ENCODE data around the gene ZNF365. TPM values are rescaled to one million over a fixed set of nuclear protein-coding genes. Genes with fewer than 3 reads are reported as not detected.
"Not testable (repeated sequence)": the region's sequence is repeated elsewhere in the genome, so short reads cannot be mapped to it uniquely, and the experiment has no call there.

ZNF365 gene
- total RNA-seq, 1 donor from 2014 or later = not detected

- Mint-ChIP-seq H3K9me3 (peaks cover 3% of the 10 kb centered on the region), H3K36me3 (ENCODE audit: low read depth) (no peaks in the 10 kb centered on the region), H3K4me3 (no peak overlapping the region), H3K4me1 (ENCODE audit: low read depth) (no peaks in the 10 kb centered on the region), H3K27ac (no peak overlapping the region), H3K27me3 (ENCODE audit: insufficient read depth) (peaks cover 11% of the 10 kb centered on the region)
- DNase-seq (ENCODE audit: low spot score) = no peak
- intact Hi-C loops (cut with micrococcal nuclease) = no loop called here
Observed at GRCh38 chr10:62402508-62402907, 28.3 kb downstream of the ZNF365 start.

DNA sequence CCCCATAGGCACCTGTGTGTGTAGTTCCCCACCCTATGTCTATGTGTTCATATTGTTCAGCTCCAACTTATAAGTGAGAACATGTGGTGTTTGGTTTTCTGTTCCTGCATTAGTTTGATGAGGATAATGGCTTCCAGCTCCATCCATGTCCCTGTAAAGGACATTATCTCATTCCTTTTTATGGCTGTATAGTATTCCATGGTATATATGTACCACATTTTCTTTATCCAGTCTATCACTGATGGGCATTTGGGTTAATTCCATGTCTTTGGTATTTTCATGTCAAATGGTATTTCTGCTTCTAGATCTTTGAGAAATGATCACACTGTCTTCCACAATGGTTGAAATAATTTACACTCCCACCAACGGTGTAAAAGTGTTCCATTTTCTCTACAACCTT lies 36.4 kb downstream of the ZNF365 start:
- H3K27ac Mint-ChIP-seq; H3K4me3 Mint-ChIP-seq; H3K4me1 Mint-ChIP-seq (ENCODE audit: low read depth); intact Hi-C loops (cut with micrococcal nuclease); DNase-seq (ENCODE audit: low spot score); H3K36me3 Mint-ChIP-seq (ENCODE audit: low read depth): not testable (repeated sequence)
- H3K9me3 Mint-ChIP-seq = peaks cover 37% of the 10 kb centered on the region
- H3K27me3 Mint-ChIP-seq (ENCODE audit: insufficient read depth) = peaks cover 15% of the 10 kb centered on the region

DNA sequence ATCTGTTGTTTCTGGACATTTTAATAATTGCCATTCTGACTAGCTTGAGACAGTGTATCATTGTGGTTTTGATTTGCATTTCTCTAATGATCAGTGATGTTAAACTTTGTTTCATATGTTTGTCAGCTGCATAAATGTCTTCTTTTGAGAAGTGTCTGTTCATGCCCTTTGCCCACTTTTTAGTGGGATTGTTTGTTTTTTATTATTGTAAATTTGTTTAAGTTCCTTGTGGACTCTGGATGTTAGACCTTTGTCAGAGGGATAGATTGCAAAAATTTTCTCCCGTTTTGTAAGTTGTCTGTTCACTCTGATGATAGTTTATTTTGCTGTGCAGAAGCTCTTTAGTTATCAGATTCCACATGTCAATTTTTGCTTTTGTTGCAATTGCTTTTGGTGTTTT lies 36.8 kb downstream of the ZNF365 start:
- H3K9me3 Mint-ChIP-seq = peaks cover 37% of the 10 kb centered on the region
- H3K4me1 Mint-ChIP-seq (ENCODE audit: low read depth); DNase-seq (ENCODE audit: low spot score); H3K36me3 Mint-ChIP-seq (ENCODE audit: low read depth); intact Hi-C loops (cut with micrococcal nuclease); H3K27ac Mint-ChIP-seq; H3K4me3 Mint-ChIP-seq: not testable (repeated sequence)
- H3K27me3 Mint-ChIP-seq (ENCODE audit: insufficient read depth) = peaks cover 15% of the 10 kb centered on the region

GRCh38 chr10:62413048-62413447 lies 38.9 kb downstream of the ZNF365 start:
- Mint-ChIP-seq H3K4me3 (no peak overlapping the region), H3K4me1 (ENCODE audit: low read depth) (no peaks in the 10 kb centered on the region), H3K27me3 (ENCODE audit: insufficient read depth) (peaks cover 13% of the 10 kb centered on the region), H3K27ac (no peak overlapping the region), H3K9me3 (peaks cover 31% of the 10 kb centered on the region), H3K36me3 (ENCODE audit: low read depth) (no peaks in the 10 kb centered on the region)
- intact Hi-C loops (cut with micrococcal nuclease) = no loop called here
- DNase-seq (ENCODE audit: low spot score) = no peak

DNA sequence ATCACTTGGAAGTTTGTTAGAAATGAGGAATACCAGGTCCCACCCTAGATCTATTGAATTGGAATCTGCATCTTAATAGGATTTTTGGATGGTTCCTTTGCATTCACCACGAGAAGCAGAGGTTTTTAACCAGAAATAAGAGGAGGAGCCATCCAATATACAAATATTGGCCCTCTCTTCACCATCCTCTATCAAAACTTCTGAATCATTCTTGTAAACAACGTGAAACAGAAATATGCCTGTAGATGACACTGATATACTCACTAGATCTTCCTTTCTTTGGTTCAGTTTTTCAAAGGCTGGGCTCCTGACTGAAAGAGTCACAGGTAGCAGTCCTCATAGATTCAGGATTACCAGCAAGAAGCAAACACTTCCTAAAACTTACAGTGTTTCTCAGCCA lies 39.5 kb downstream of the ZNF365 start:
- no peak overlapping the region for H3K27ac Mint-ChIP-seq
- no peak for DNase-seq (ENCODE audit: low spot score)
- H3K4me3 Mint-ChIP-seq = no peak overlapping the region
- peaks cover 25% of the 10 kb centered on the region for H3K9me3 Mint-ChIP-seq
- peaks cover 13% of the 10 kb centered on the region for H3K27me3 Mint-ChIP-seq (ENCODE audit: insufficient read depth)
- H3K4me1 Mint-ChIP-seq (ENCODE audit: low read depth) = no peaks in the 10 kb centered on the region
- intact Hi-C loops (cut with micrococcal nuclease) = no loop called here
- H3K36me3 Mint-ChIP-seq (ENCODE audit: low read depth) = no peaks in the 10 kb centered on the region

- no peaks in the 10 kb centered on the region for H3K4me1 Mint-ChIP-seq (ENCODE audit: low read depth)
- no peak overlapping the region for H3K4me3 Mint-ChIP-seq
- DNase-seq (ENCODE audit: low spot score) = no peak
- H3K9me3 Mint-ChIP-seq = peaks cover 22% of the 10 kb centered on the region
- intact Hi-C loops (cut with micrococcal nuclease) = no loop called here
- H3K36me3 Mint-ChIP-seq (ENCODE audit: low read depth) = no peaks in the 10 kb centered on the region
- no peak overlapping the region for H3K27ac Mint-ChIP-seq
- H3K27me3 Mint-ChIP-seq (ENCODE audit: insufficient read depth) = peaks cover 13% of the 10 kb centered on the region
Observed at GRCh38 chr10:62414359-62414758, 40.2 kb downstream of the ZNF365 start.

DNA sequence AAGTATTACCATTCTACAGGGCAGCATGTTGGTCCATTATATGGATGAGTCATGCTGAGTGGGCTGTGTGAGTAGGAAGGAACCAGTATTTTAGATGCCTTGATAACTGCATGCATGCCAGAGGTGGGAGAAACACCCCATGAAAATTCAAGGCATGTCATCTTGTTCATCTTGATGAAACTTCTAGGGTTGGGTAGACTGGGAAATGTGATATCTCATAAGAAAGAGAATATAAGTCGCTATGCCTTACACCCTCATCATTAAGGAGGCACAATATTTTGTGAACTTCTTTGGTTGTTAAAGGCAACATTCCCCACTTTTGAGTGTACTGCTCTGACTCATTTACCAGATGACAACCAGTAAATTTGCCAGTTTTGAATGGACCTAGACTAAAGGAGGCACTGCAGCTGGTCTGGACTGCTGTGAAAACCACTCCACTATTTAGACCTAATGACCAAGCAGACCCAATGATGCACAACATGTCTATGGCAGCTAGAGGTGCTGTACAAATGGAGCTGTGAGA lies 48.0 kb downstream of the ZNF365 start:
- intact Hi-C loops (cut with micrococcal nuclease) = no loop called here
- H3K27me3 Mint-ChIP-seq (ENCODE audit: insufficient read depth) = no peaks in the 10 kb centered on the region
- H3K4me1 Mint-ChIP-seq (ENCODE audit: low read depth) = peaks cover 9% of the 10 kb centered on the region
- no peak overlapping the region for H3K27ac Mint-ChIP-seq
- H3K36me3 Mint-ChIP-seq (ENCODE audit: low read depth) = no peaks in the 10 kb centered on the region
- no peak for DNase-seq (ENCODE audit: low spot score)
- H3K9me3 Mint-ChIP-seq = no peaks in the 10 kb centered on the region
- H3K4me3 Mint-ChIP-seq = no peak overlapping the region

- H3K27me3 Mint-ChIP-seq (ENCODE audit: insufficient read depth) = peaks cover 2% of the 10 kb centered on the region
- DNase-seq (ENCODE audit: low spot score) = no peak
- peaks cover 10% of the 10 kb centered on the region for H3K9me3 Mint-ChIP-seq
- intact Hi-C loops (cut with micrococcal nuclease) = no loop called here
- no peak overlapping the region for H3K4me3 Mint-ChIP-seq
- no peak overlapping the region for H3K27ac Mint-ChIP-seq
- peaks cover 2% of the 10 kb centered on the region for H3K36me3 Mint-ChIP-seq (ENCODE audit: low read depth)
- peaks cover 9% of the 10 kb centered on the region for H3K4me1 Mint-ChIP-seq (ENCODE audit: low read depth)
Observed at GRCh38 chr10:62424026-62424425, 49.9 kb downstream of the ZNF365 start.

- H3K27me3 Mint-ChIP-seq (ENCODE audit: insufficient read depth) = peaks cover 2% of the 10 kb centered on the region
- peaks cover 2% of the 10 kb centered on the region for H3K36me3 Mint-ChIP-seq (ENCODE audit: low read depth)
- DNase-seq (ENCODE audit: low spot score) = no peak
- intact Hi-C loops (cut with micrococcal nuclease) = loop anchor here (5.0 kb wide), 2 partner anchors 159 to 544 kb away; partner anchors contain the start of gene RTKN2
- no peak overlapping the region for H3K4me3 Mint-ChIP-seq
- peaks cover 16% of the 10 kb centered on the region for H3K9me3 Mint-ChIP-seq
- no peak overlapping the region for H3K27ac Mint-ChIP-seq
- H3K4me1 Mint-ChIP-seq (ENCODE audit: low read depth) = peaks cover 9% of the 10 kb centered on the region
Observed at GRCh38 chr10:62426086-62426485, 51.9 kb downstream of the ZNF365 start.

GRCh38 chr10:62426600-62426999 lies 52.4 kb downstream of the ZNF365 start:
- Mint-ChIP-seq H3K4me3 (no peak overlapping the region), H3K27ac (no peak overlapping the region), H3K27me3 (ENCODE audit: insufficient read depth) (peaks cover 2% of the 10 kb centered on the region), H3K4me1 (ENCODE audit: low read depth) (peaks cover 9% of the 10 kb centered on the region), H3K36me3 (ENCODE audit: low read depth) (peaks cover 2% of the 10 kb centered on the region), H3K9me3 (peaks cover 16% of the 10 kb centered on the region)
- intact Hi-C loops (cut with micrococcal nuclease) = loop anchor here (5.0 kb wide), 2 partner anchors 159 to 544 kb away; partner anchors contain the start of gene RTKN2
- DNase-seq (ENCODE audit: low spot score) = no peak

GRCh38 chr10:62430881-62431280 lies 56.7 kb downstream of the ZNF365 start:
- no peak for DNase-seq (ENCODE audit: low spot score)
- intact Hi-C loops (cut with micrococcal nuclease) = loop anchor here (5.0 to 10.0 kb wide), 5 partner anchors 384 to 1294 kb away; partner anchors contain the start of gene EGR2

DNA sequence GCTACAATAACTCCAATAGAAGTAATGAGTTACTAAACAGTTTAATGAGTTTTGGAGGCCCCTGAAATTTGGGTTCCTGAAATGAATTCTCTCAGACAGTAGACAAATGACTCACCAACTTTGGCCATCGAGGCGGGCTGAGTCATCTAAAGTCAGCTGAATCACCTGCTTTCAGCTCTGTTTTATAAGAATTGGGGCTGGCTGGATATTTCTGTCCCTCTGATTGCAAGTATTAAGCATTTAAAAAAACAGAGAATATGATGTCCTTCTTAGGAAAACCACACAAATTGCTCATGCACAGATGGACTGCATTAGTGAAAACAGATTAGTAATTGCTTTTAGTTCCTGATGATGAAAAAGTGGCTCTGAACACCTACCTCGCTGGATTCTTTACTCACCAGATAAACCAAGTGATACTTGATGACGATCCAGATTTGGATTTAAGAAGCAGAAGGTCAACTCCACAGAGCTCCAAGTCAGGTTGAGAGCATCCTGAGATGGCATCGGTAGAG lies 59.1 kb downstream of the ZNF365 start:
- DNase-seq (ENCODE audit: low spot score) = no peak
- H3K4me3 Mint-ChIP-seq = peak overlapping the region; percentile 9
- H3K36me3 Mint-ChIP-seq (ENCODE audit: low read depth) = peaks cover 2% of the 10 kb centered on the region
- intact Hi-C loops (cut with micrococcal nuclease) = loop anchor here (1.0 to 10.0 kb wide), 7 partner anchors 48 to 1292 kb away; partner anchors contain the start of gene EGR2
- H3K9me3 Mint-ChIP-seq = peaks cover 12% of the 10 kb centered on the region
- no peak overlapping the region for H3K27ac Mint-ChIP-seq
- peaks cover 15% of the 10 kb centered on the region for H3K4me1 Mint-ChIP-seq (ENCODE audit: low read depth)
- peaks cover 11% of the 10 kb centered on the region for H3K27me3 Mint-ChIP-seq (ENCODE audit: insufficient read depth)

More at GRCh38 chr10:62430881-62431280, 56.7 kb downstream of the ZNF365 start:
- peaks cover 22% of the 10 kb centered on the region for H3K4me1 Mint-ChIP-seq (ENCODE audit: low read depth)
- peaks cover 16% of the 10 kb centered on the region for H3K9me3 Mint-ChIP-seq
- H3K4me3 Mint-ChIP-seq = no peak overlapping the region
- H3K36me3 Mint-ChIP-seq (ENCODE audit: low read depth) = peaks cover 2% of the 10 kb centered on the region
- H3K27me3 Mint-ChIP-seq (ENCODE audit: insufficient read depth) = peaks cover 6% of the 10 kb centered on the region
- no peak overlapping the region for H3K27ac Mint-ChIP-seq

- Mint-ChIP-seq H3K27ac (no peak overlapping the region), H3K9me3 (peaks cover 7% of the 10 kb centered on the region), H3K4me1 (ENCODE audit: low read depth) (peaks cover 15% of the 10 kb centered on the region), H3K27me3 (ENCODE audit: insufficient read depth) (peaks cover 12% of the 10 kb centered on the region), H3K4me3 (no peak overlapping the region), H3K36me3 (ENCODE audit: low read depth) (no peaks in the 10 kb centered on the region)
- no peak for DNase-seq (ENCODE audit: low spot score)
- intact Hi-C loops (cut with micrococcal nuclease) = loop anchor here (1.0 to 10.0 kb wide), 7 partner anchors 49 to 1291 kb away; partner anchors contain the start of gene EGR2
Observed at GRCh38 chr10:62433901-62434300, 59.7 kb downstream of the ZNF365 start.

Data from activated T-helper 1 cell treated with anti-CD3 and anti-CD28 coated beads, Interleukin-12 subunit alpha, Interleukin-12 subunit beta, Interleukin-2, Interleukin-4 antibody, amounts not matched to agents 30 ng/mL and 10 ng/mL and 1 ng/mL, durations not matched to agents 14 hours and 24 hours and 36 hours (primary cell).